ENCODE measurements around the gene CDK17. TPM values are rescaled to one million over a fixed set of nuclear protein-coding genes. Genes with fewer than 3 reads are reported as not detected.

CDK17 gene
- polyA plus RNA-seq, 1 of the 3 experiments (the other 2 are of a cell fraction): 11.7 TPM

- TF ChIP-seq IRF3 (IDR thresholded peaks at IDR 0.05; ENCODE audit: low read depth, low read length) (no peak), TCF12 (IDR thresholded peaks at IDR 0.05) (no peak), ELF1 (IDR thresholded peaks at IDR 0.05) (no peak)
Measured at GRCh38 chr12:96378319-96378718, 21.9 kb downstream of the CDK17 start (continued).

- no peaks in the 10 kb centered on the region for H3K27me3 ChIP-seq (ENCODE audit: insufficient read depth)
- TF ChIP-seq NFIC (IDR thresholded peaks at IDR 0.05; ENCODE audit: borderline replicate concordance) (no peak), RXRA (IDR thresholded peaks at IDR 0.05; ENCODE audit: borderline replicate concordance, low read depth) (no peak), POLR2AphosphoS5 (IDR thresholded peaks at IDR 0.05; ENCODE audit: low read depth, low read length) (no peak), TCF12 (IDR thresholded peaks at IDR 0.05) (no peak), NRF1 (IDR thresholded peaks at IDR 0.05; ENCODE audit: low read depth, low read length) (no peak), CHD2 (IDR thresholded peaks at IDR 0.05; ENCODE audit: low read length, partially characterized antibody) (no peak), ZBTB33 (IDR thresholded peaks at IDR 0.05; ENCODE audit: borderline replicate concordance, low read depth) (no peak), ELF1 (IDR thresholded peaks at IDR 0.05) (no peak), USF2 (IDR thresholded peaks at IDR 0.05; ENCODE audit: borderline replicate concordance, low read depth, low read length) (no peak)
- no peak for DNase-seq
- H3K4me1 ChIP-seq (ENCODE audit: control insufficient read depth in 1 of 2, insufficient read depth in 2 of 2, low read depth in 1 of 2, low read length in 1 of 2): peaks cover 0 to 7% of the 10 kb centered on the region in 2 experiments; a peak in 1 of 4 replicates
- H3K36me3 ChIP-seq (replicated peaks in 1 of 2; ENCODE audit: control insufficient read depth in 1 of 2, insufficient read depth in 2 of 2, low read length in 1 of 2): peaks cover 0 to 11% of the 10 kb centered on the region in 2 experiments
- H3K9me3 ChIP-seq: no peaks in the 10 kb centered on the region
- H3F3A ChIP-seq (replicated peaks; ENCODE audit: insufficient read depth): peaks cover 1% of the 10 kb centered on the region
- no peaks in the 10 kb centered on the region for H3K9me2 ChIP-seq
- H2AFZ ChIP-seq (ENCODE audit: low read depth): no peak overlapping the region
- POLR2A ChIA-PET: no interaction called here
- peaks cover 88% of the 10 kb centered on the region for H4K20me1 ChIP-seq (ENCODE audit: insufficient read depth)
- H3K4me3 ChIP-seq (ENCODE audit: low read depth in 2 of 2, low read length in 1 of 2): no peak overlapping the region
- H3K79me2 ChIP-seq (ENCODE audit: insufficient read depth): peaks cover 100% of the 10 kb centered on the region
- H3K9ac ChIP-seq: no peak overlapping the region
- no peak overlapping the region for H3K27ac ChIP-seq (ENCODE audit: low read depth in 2 of 2, low read length in 1 of 2)
- CTCF ChIA-PET: no interaction called here
- H3K4me2 ChIP-seq: no peak overlapping the region
Measured at GRCh38 chr12:96376865-96377264, 23.4 kb downstream of the CDK17 start.

GRCh38 chr12:96375841-96376604 lies 24.2 kb downstream of the CDK17 start:
- Histone ChIP-seq H3K9ac (no peak overlapping the region), H3F3A (replicated peaks; ENCODE audit: insufficient read depth) (no peaks in the 10 kb centered on the region), H3K79me2 (ENCODE audit: insufficient read depth) (peaks cover 100% of the 10 kb centered on the region), H3K36me3 (replicated peaks in 1 of 2; ENCODE audit: control insufficient read depth in 1 of 2, insufficient read depth in 2 of 2, low read length in 1 of 2) (peaks cover 0 to 10% of the 10 kb centered on the region in 2 experiments), H3K27ac (ENCODE audit: low read depth in 2 of 2, low read length in 1 of 2) (no peak overlapping the region), H3K9me3 (no peaks in the 10 kb centered on the region), H3K4me2 (no peak overlapping the region), H3K27me3 (ENCODE audit: insufficient read depth) (no peaks in the 10 kb centered on the region), H3K4me3 (ENCODE audit: low read depth in 2 of 2, low read length in 1 of 2) (no peak overlapping the region), H2AFZ (ENCODE audit: low read depth) (no peak overlapping the region), H4K20me1 (ENCODE audit: insufficient read depth) (peaks cover 91% of the 10 kb centered on the region), H3K4me1 (ENCODE audit: control insufficient read depth in 1 of 2, insufficient read depth in 2 of 2, low read depth in 1 of 2, low read length in 1 of 2) (peaks cover 2 to 13% of the 10 kb centered on the region in 2 experiments; a peak in 2 of 4 replicates), H3K9me2 (no peaks in the 10 kb centered on the region)
- WGBS (ENCODE audit: low lambda C conversion rate): 100% methylated on average over 1 of the region's 1 CpG
- DNase-seq: no peak
- ChIA-PET CTCF (no interaction called here), POLR2A (no interaction called here)
- no peak for TF ChIP-seq FOSL2 (IDR thresholded peaks at IDR 0.05; ENCODE audit: borderline replicate concordance, low read depth)
- no peak for TF ChIP-seq PBX3 (IDR thresholded peaks at IDR 0.05)
- no peak for TF ChIP-seq SIN3A (IDR thresholded peaks at IDR 0.05; ENCODE audit: borderline replicate concordance, low read depth, low read length)
- no peak for TF ChIP-seq MXI1 (IDR thresholded peaks at IDR 0.05; ENCODE audit: low read depth, low read length)
- no peak for TF ChIP-seq RXRA (IDR thresholded peaks at IDR 0.05; ENCODE audit: borderline replicate concordance, low read depth)
- no peak for TF ChIP-seq RAD21 (IDR thresholded peaks at IDR 0.05; ENCODE audit: low read length)
- TF ChIP-seq ELF1 (IDR thresholded peaks at IDR 0.05): no peak
- no peak for TF ChIP-seq SMC3 (IDR thresholded peaks at IDR 0.05; ENCODE audit: low read depth, low read length)
- no peak for TF ChIP-seq NFIC (IDR thresholded peaks at IDR 0.05; ENCODE audit: borderline replicate concordance)
- TF ChIP-seq GATA2 (CRISPR knock-in tag; IDR thresholded peaks at IDR 0.05): no peak
- TF ChIP-seq TEAD4 (IDR thresholded peaks at IDR 0.05; ENCODE audit: borderline replicate concordance, insufficient read depth): no peak
- TF ChIP-seq RCOR1 (IDR thresholded peaks at IDR 0.05; ENCODE audit: low read length): no peak
- TF ChIP-seq NRF1 (IDR thresholded peaks at IDR 0.05; ENCODE audit: low read depth, low read length): no peak
- TF ChIP-seq FOXJ3 (CRISPR knock-in tag; IDR thresholded peaks at IDR 0.05): no peak
- TF ChIP-seq CHD2 (IDR thresholded peaks at IDR 0.05; ENCODE audit: low read length, partially characterized antibody): no peak
- no peak for TF ChIP-seq YY1 (IDR thresholded peaks at IDR 0.05; ENCODE audit: low read depth)
